Upper lobe of left lung (tissue), 6 donors: ENCODE measurements around the gene PP2D1. TPM values are rescaled to one million over a fixed set of nuclear protein-coding genes. Genes with fewer than 3 reads are reported as not detected.
A peak's percentile ranks its signal among the peaks of the same experiment; 100 is the strongest.

ENCODE experiments used
- ATAC-seq, 2 donors: fragments of 200-7000 bp; cut with Tn5 transposase; one replicate each; pipeline ENCODE4 v1.9.1; 2022; ENCODE audit warnings: mild to moderate bottlenecking in 2 of 2, moderate library complexity in 2 of 2; ENCODE audit not compliant: low FRiP score in 2 of 2
- DNase-seq, 2 donors: peaks; one replicate each; pipeline ENCODE4 v3.0.0-alpha.2; 2019 to 2020
- H3K27ac ChIP-seq, 4 donors: fragments of 200-600 bp; sonication (generic); one replicate each; pipeline ENCODE4 v1.5.1; 2016 to 2019
- H3K27me3 ChIP-seq, 4 donors: fragments of 200-600 bp; sonication (generic); one replicate each; pipeline ENCODE4 v1.5.1; 2017 to 2019
- H3K36me3 ChIP-seq, 4 donors: fragments of 200-600 bp; sonication (generic); one replicate each; pipeline ENCODE4 v1.5.1; 2016 to 2019
- H3K4me1 ChIP-seq, 4 donors: fragments of 200-600 bp; sonication (generic); one replicate each; pipeline ENCODE4 v1.5.1; 2018 to 2019
- H3K4me3 ChIP-seq, 4 donors: fragments of 200-600 bp; sonication (generic); one replicate each; pipeline ENCODE4 v1.5.1; 2017 to 2019; ENCODE audit warnings: mild to moderate bottlenecking in 2 of 4, moderate library complexity in 1 of 4
- H3K9me3 ChIP-seq, 4 donors: fragments of 200-600 bp; sonication (generic); one replicate each; pipeline ENCODE4 v1.5.1; 2018 to 2019
- CTCF ChIP-seq, 6 experiments: fragments of 450-650 bp in 4 of 6; fragments of 200-600 bp in 2 of 6; sonication (generic) in 2 of 6; IDR thresholded peaks; one replicate each; pipeline ENCODE4 v1.5.1; 2016 to 2019; ENCODE audit warnings: antibody characterized with exemption in 6 of 6
- EP300 ChIP-seq, 4 donors: sonication (generic); formaldehyde crosslinking; IDR thresholded peaks; one replicate each; pipeline ENCODE4 v1.5.1; 2017; ENCODE audit warnings: antibody characterized with exemption in 4 of 4, control low read depth in 2 of 4
- POLR2A ChIP-seq, 4 donors: fragments of 450-650 bp; IDR thresholded peaks; one replicate each; pipeline ENCODE4 v1.5.1; 2016 to 2017; ENCODE audit warnings: antibody characterized with exemption in 4 of 4, mild to moderate bottlenecking in 2 of 4
- POLR2AphosphoS5 ChIP-seq, 2 donors: sonication (generic); formaldehyde crosslinking; IDR thresholded peaks; one replicate each; pipeline ENCODE4 v1.5.1; 2017; ENCODE audit warnings: antibody characterized with exemption in 2 of 2
- WGBS, 2 donors: methylation state at CpG; one replicate each; pipeline ENCODE4 v1.1.5; 2017 to 2018; 5-methylcytosine and 5-hydroxymethylcytosine counted together
- total RNA-seq, 6 donors: library from RNA; depleted of rRNA in 4 of 6; stranded (reverse); fragments of >200 nt in 4 of 6; gene quantifications; one replicate each; pipeline versions ENCODE4 v1.1.0 to v1.2.1, GENCODE V29; 2016 to 2021
- donor health status: DM: no; HTN: no; CAD: no; lungs with moderate emphysema.
- donor health status: DM: no; HTN: yes; CAD: no; lungs with severe emphysema.

Gene PP2D1
- total RNA-seq, 6 donors from 2014 or later = not detected

- Histone ChIP-seq H3K27ac (no peak overlapping the region), H3K9me3 (no peaks in the 10 kb centered on the region), H3K4me1 (peaks cover 41 to 61% (median 48%) of the 10 kb centered on the region in 4 donors), H3K4me3 (no peak overlapping the region), H3K36me3 (no peaks in the 10 kb centered on the region), H3K27me3 (no peaks in the 10 kb centered on the region)
- TF ChIP-seq CTCF (IDR thresholded peaks at IDR 0.05) = no peak
- no peak for TF ChIP-seq EP300 (IDR thresholded peaks at IDR 0.05)
- TF ChIP-seq POLR2A (IDR thresholded peaks at IDR 0.05) = no peak
- TF ChIP-seq POLR2AphosphoS5 (IDR thresholded peaks at IDR 0.05) = no peak
- 83 to 91% methylated on average over 7 of the region's 7 CpGs for WGBS, 2 donors
- DNase-seq (no peak), ATAC-seq (no peak)
Measured at GRCh38 chr3:20052851-20053250, 40.8 kb upstream of the PP2D1 start.

- Histone ChIP-seq H3K27ac (no peak overlapping the region), H3K9me3 (no peaks in the 10 kb centered on the region), H3K36me3 (no peaks in the 10 kb centered on the region), H3K4me3 (no peak overlapping the region), H3K4me1 (peaks cover 25 to 61% (median 35%) of the 10 kb centered on the region in 4 donors), H3K27me3 (no peaks in the 10 kb centered on the region)
- 77 to 94% methylated on average over 4 of the region's 4 CpGs for WGBS, 2 donors
- no peak for TF ChIP-seq POLR2A (IDR thresholded peaks at IDR 0.05)
- no peak for TF ChIP-seq CTCF (IDR thresholded peaks at IDR 0.05)
- TF ChIP-seq EP300 (IDR thresholded peaks at IDR 0.05) = no peak
- TF ChIP-seq POLR2AphosphoS5 (IDR thresholded peaks at IDR 0.05) = no peak
- ATAC-seq (no peak), DNase-seq (no peak)
Measured at GRCh38 chr3:20051123-20051806, 39.2 kb upstream of the PP2D1 start.

- no peak for DNase-seq
- H3K27me3 ChIP-seq = no peaks in the 10 kb centered on the region
- H3K27ac ChIP-seq = peak overlapping the region in 2 of 4 donors; percentile 44 to 52
- ATAC-seq = no peak
- TF ChIP-seq POLR2A (IDR thresholded peaks at IDR 0.05) (no peak), CTCF (IDR thresholded peaks at IDR 0.05) (no peak), POLR2AphosphoS5 (IDR thresholded peaks at IDR 0.05) (no peak), EP300 (IDR thresholded peaks at IDR 0.05) (no peak)
- no peaks in the 10 kb centered on the region for H3K9me3 ChIP-seq
- peaks cover 16 to 55% (median 27%) of the 10 kb centered on the region in 4 donors for H3K4me1 ChIP-seq
- H3K4me3 ChIP-seq = peak overlapping the region in 2 of 4 donors; percentile 7 to 17
- H3K36me3 ChIP-seq = no peaks in the 10 kb centered on the region
- 65 to 66% methylated on average over 9 of the region's 9 CpGs for WGBS, 2 donors
Measured at GRCh38 chr3:20047976-20048883, 36.2 kb upstream of the PP2D1 start.

GRCh38 chr3:20047341-20047779, 35.3 kb upstream of the PP2D1 start:
- Histone ChIP-seq H3K4me1 (peaks cover 25 to 63% (median 36%) of the 10 kb centered on the region in 4 donors), H3K27ac (peak overlapping the region in 1 of 4 donors; percentile 52), H3K4me3 (no peak overlapping the region), H3K36me3 (no peaks in the 10 kb centered on the region), H3K27me3 (no peaks in the 10 kb centered on the region), H3K9me3 (no peaks in the 10 kb centered on the region)
- TF ChIP-seq EP300 (IDR thresholded peaks at IDR 0.05) = no peak
- no peak for TF ChIP-seq POLR2AphosphoS5 (IDR thresholded peaks at IDR 0.05)
- TF ChIP-seq POLR2A (IDR thresholded peaks at IDR 0.05) = no peak
- TF ChIP-seq CTCF (IDR thresholded peaks at IDR 0.05) = no peak
- DNase-seq (no peak), ATAC-seq (no peak)
- 87 to 89% methylated on average over 7 of the region's 7 CpGs for WGBS, 2 donors
